Mucosa of stomach (tissue), 1 donor: ENCODE data around the gene FGD6.

Experiments used
- H3K27me3 ChIP-seq: one replicate; pipeline ENCODE4 v1.7.0; 2013; ENCODE audit warnings: mild to moderate bottlenecking, low read length; ENCODE audit not compliant: control insufficient read depth, insufficient read depth
- H3K36me3 ChIP-seq: one replicate; pipeline ENCODE4 v1.7.0; 2013; ENCODE audit warnings: low read length; ENCODE audit not compliant: control insufficient read depth, insufficient read depth
- H3K4me1 ChIP-seq: one replicate; pipeline ENCODE4 v1.7.0; 2013; ENCODE audit warnings: mild to moderate bottlenecking, low read length; ENCODE audit not compliant: control insufficient read depth, insufficient read depth
- H3K4me3 ChIP-seq: one replicate; pipeline ENCODE4 v1.7.0; 2013; ENCODE audit warnings: low read length
- H3K9ac ChIP-seq: one replicate; pipeline ENCODE4 v1.7.0; 2013; ENCODE audit warnings: mild to moderate bottlenecking, low read length, moderate library complexity
- H3K9me3 ChIP-seq: one replicate; pipeline ENCODE4 v1.7.0; 2013; ENCODE audit warnings: mild to moderate bottlenecking, low read length, moderate library complexity; ENCODE audit not compliant: control insufficient read depth
- donor health status: Pancreatic carcinoma.

The FGD6 gene

DNA sequence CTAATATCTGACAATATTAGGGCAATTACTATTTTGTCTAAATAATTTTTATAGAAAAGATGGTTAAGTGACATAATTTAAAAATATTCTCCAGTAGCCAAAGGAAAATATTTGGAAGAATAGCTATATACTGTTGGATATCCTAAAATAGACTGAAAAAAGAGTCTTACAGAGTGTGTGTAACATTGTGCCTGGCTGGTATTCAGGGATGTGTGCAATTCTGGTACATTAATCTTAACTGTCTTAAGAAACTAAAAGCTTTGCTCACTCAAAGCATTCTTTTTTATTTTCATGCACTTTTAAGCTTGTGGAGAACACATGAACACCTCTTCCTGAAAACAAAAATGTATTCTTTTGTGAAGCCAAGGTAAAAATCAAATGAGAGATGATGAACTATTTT is 133.8 kb downstream of the FGD6 start:
- no peaks in the 10 kb centered on the region for H3K36me3 ChIP-seq
- no peak overlapping the region for H3K4me3 ChIP-seq
- no peak overlapping the region for H3K9ac ChIP-seq
- H3K27me3 ChIP-seq = no peaks in the 10 kb centered on the region
- H3K4me1 ChIP-seq = no peaks in the 10 kb centered on the region
- H3K9me3 ChIP-seq = no peaks in the 10 kb centered on the region

DNA sequence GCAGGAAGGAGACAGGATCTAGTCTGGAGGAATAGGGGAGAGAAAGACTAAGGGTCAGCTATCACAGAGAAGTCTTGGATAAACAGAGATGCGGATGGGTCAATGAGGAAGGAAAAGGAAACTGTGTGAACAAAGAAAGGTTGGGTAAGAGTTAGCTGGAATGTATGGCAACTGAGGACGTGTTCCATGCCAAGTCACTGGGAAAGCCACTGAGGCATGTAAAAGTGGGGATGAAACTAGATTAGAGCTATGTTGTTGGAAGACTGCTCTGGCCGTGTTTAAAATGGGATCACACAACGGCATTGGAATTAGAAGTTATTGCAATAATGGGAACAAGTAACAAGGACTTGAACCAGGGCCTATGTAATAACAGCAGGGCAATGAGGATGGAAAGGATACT is 139.9 kb downstream of the FGD6 start:
- no peak overlapping the region for H3K4me3 ChIP-seq

DNA sequence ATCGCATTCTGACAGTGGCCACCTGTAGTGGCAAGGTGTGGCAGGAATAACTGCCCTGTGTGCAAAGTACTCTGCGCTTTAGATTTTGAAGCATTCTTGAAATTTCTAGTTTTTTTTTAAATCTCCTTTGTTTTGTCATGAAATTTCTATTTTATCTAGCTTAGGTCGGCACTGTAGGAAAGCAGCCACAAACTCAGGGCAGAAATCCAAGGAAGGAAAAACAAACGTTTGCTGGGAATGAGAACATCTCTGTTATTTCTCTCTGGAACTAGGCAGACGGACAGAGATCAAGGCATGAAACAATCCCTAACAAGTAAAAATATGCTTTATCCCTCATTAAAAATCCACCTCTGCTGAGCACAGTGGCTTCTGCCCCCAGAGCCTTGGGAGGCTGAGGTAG is 142.5 kb downstream of the FGD6 start:
- H3K4me3 ChIP-seq = no peak overlapping the region
- H3K4me1 ChIP-seq = no peaks in the 10 kb centered on the region
- H3K9me3 ChIP-seq = no peaks in the 10 kb centered on the region
- H3K27me3 ChIP-seq = no peaks in the 10 kb centered on the region
- H3K9ac ChIP-seq = no peak overlapping the region
- no peaks in the 10 kb centered on the region for H3K36me3 ChIP-seq

More for the DNA sequence above, 139.9 kb downstream of the FGD6 start:
- H3K27me3 ChIP-seq = no peaks in the 10 kb centered on the region
- no peak overlapping the region for H3K9ac ChIP-seq
- no peaks in the 10 kb centered on the region for H3K36me3 ChIP-seq
- H3K9me3 ChIP-seq = no peaks in the 10 kb centered on the region
- H3K4me1 ChIP-seq = no peaks in the 10 kb centered on the region

DNA sequence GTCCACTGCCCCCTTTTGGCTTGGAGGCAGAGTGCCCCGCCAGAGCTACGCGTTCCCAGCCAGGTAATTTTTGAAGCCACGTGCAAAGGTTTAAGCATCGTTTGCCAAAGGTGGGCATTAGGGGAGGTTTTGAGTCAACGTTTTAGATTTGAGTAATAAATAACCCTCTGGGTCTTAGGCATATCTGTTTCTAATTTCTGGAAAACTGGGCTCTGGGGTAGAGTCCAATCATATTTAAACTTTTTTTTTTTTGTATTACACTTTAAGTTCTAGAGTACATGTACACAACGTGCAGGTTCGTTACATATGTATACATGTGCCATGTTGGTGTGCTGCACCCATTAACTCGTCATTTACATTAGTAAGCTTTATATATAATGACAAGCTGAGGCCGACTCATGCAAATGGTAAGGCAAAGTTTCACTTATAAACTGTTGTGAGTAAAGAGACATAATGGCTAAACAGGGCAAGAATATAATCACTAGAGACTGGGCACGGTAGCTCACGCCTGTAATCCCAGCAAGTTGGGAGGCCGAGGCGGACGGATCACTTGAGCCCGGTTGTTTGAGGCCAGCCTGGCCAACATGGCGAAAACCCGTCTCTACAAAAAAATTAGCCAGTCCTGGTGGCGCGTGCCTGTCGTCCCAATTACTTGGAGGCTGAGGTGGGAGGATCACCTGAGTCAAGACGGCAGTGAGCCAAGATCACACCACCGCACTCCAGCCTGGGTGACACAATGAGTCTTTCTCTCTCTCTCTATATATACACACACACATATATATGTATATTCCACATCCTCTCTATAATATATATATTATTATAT is 143.4 kb downstream of the FGD6 start:
- no peaks in the 10 kb centered on the region for H3K4me1 ChIP-seq
- peak overlapping the region; percentile 97 for H3K4me3 ChIP-seq
- H3K36me3 ChIP-seq = no peaks in the 10 kb centered on the region
- H3K9ac ChIP-seq = peak overlapping the region; percentile 94
- H3K9me3 ChIP-seq = no peaks in the 10 kb centered on the region
- H3K27me3 ChIP-seq = no peaks in the 10 kb centered on the region

DNA sequence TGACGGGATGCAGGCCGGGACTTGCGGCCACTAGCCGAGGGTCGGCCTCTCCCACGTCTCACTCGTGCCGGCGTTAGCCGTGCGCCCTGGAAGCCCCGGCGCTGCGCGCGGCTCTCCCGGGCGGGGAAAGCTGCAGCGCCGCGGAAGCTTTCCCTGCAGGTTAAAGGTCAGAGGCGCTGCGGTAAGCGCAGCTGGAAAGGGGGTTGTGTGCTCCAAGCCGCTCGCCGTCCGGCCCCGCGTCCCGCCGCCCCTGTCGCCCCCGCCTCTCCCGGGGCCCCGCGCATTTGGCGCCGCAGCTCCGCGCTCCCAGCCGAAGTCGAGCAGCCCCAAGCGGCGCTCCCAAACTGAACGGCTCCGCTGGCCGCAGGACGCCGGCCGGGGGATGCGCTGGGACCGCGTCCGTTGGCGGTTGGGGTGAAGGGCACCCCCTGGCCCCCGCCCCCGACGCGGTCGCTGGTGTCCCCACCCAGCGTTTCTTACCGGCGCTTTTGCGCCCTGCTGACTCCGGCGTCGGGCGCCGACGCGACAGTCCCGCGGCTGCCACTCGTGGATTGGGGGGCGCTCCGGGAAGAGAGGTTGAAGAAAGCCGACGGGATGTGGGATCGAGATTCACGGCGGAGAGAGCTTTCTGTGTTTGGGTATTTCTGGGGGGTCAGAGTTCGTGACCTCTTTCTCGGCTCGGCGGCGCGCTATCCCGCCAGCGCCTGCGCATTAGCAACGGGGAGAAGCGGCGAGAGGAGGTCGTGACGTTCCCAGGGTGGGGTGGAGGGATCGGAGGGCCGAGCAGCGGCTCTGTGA is 144.2 kb downstream of the FGD6 start, which contains the start of gene NR2C1:
Gene NR2C1, minus strand, starts transcription at position 719 of the 798 bp plus-strand sequence. CDS start 6,234 bp downstream, outside the sequence.
- Histone ChIP-seq H3K4me3 (peak within 1 kb of the TSS; percentile 97), H3K4me1 (no peaks in the 10 kb centered on the region)

DNA sequence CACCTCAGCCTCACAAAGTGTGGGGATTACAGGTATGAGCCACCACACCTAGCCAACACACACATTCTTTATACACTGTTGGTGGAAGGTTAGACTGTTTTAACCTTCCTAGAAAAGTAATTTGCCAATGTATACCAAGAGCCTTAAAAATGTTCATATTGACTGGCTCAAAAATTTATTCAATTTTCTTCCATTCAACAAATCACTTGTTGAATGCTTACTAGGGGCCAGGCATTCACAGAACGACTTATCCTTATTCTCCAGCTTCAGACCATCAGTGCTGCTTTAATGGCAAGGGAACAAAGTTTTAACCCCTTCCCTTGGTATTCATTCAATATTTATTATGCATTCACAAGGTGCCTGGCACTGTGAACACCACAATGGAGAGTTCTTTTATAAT is 146.9 kb downstream of the FGD6 start:
- Histone ChIP-seq H3K9ac (no peak overlapping the region), H3K4me1 (no peaks in the 10 kb centered on the region), H3K4me3 (no peak overlapping the region), H3K27me3 (no peaks in the 10 kb centered on the region), H3K36me3 (no peaks in the 10 kb centered on the region), H3K9me3 (no peaks in the 10 kb centered on the region)

More for the DNA sequence above, 144.2 kb downstream of the FGD6 start, which contains the start of gene NR2C1:
- Histone ChIP-seq H3K9ac (peak within 1 kb of the TSS; percentile 94), H3K36me3 (no peaks in the 10 kb centered on the region), H3K27me3 (no peaks in the 10 kb centered on the region), H3K9me3 (no peaks in the 10 kb centered on the region)

DNA sequence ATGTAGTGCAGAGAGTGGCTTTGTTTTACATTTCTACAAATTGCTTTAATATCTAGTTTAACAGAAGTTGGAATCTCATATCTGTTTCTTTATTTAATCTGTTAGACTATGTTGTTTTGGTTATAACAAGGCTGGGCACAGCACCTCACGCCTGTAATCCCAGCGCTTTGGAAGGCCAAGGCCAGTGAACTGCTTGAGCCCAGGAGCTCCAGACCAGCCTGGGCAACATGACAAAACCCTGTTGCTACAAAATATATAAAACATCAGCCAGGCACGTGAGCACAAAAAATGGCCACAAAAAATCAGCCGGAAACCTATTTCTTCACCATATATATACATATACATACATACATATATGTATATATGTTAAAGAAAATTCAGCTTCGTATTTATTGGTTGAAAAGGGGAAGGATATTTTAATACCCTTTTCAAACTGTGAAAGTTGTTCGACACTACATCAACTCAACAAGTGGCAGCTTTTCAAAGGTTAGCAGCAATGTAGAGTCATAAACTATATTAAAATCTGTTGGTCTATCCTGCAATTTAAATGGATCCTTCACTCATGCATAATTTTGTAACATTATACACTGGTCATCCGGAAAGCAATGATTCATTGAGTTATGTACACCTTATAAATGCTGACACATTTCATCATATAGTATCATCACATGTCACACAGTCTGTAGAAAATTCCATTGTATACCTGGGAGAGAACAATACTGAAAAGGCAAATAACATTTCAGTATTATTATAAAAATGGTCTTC is 151.0 kb downstream of the FGD6 start:
- no peaks in the 10 kb centered on the region for H3K36me3 ChIP-seq

DNA sequence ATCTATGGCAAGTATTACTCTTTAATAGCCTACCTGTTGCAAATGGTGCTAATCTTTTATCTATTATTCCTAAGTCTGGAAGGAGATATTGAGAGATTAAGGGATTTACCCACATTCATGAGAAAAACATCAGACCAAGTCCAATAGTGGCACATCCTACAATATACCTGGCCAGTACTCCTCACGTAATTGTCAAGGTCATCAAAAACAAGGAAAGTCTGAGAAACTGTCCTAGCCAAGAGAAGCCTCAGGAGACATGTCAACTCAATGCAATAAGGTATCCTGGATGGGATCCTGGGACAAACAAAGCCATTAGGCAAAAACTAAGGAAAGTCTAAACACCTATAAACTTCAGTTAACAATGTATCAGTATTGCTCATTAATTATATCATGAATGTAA is 156.3 kb downstream of the FGD6 start:
- Histone ChIP-seq H3K36me3 (no peaks in the 10 kb centered on the region), H3K27me3 (no peaks in the 10 kb centered on the region)

More for the DNA sequence above, 151.0 kb downstream of the FGD6 start:
- H3K9me3 ChIP-seq = no peaks in the 10 kb centered on the region
- no peaks in the 10 kb centered on the region for H3K27me3 ChIP-seq
- no peak overlapping the region for H3K4me3 ChIP-seq
- no peak overlapping the region for H3K9ac ChIP-seq
- H3K4me1 ChIP-seq = no peaks in the 10 kb centered on the region

DNA sequence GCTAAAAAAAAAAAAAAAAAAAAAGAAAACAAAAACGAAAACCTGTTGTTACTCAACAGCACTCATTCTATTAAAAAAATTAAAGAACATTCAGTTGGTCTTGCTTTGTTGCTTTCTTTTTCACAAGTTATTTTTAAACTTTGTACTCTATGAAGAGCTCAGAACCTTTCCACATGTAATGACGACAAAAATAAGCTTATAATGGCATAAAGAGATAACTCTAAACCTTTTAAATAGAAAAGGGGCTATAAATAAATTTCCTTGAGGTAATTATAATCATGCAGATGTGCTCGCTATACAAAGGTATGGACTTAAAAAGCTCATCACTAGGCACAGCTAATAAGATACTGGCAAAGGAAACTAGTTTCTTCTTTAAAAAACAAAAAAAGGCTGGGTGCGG is 157.3 kb downstream of the FGD6 start:
- no peak overlapping the region for H3K4me3 ChIP-seq
- H3K36me3 ChIP-seq = no peaks in the 10 kb centered on the region
- no peak overlapping the region for H3K9ac ChIP-seq
- no peaks in the 10 kb centered on the region for H3K27me3 ChIP-seq
- no peaks in the 10 kb centered on the region for H3K9me3 ChIP-seq
- no peaks in the 10 kb centered on the region for H3K4me1 ChIP-seq

More for the DNA sequence above, 156.3 kb downstream of the FGD6 start:
- Histone ChIP-seq H3K4me1 (no peaks in the 10 kb centered on the region), H3K9ac (no peak overlapping the region), H3K4me3 (no peak overlapping the region), H3K9me3 (no peaks in the 10 kb centered on the region)

DNA sequence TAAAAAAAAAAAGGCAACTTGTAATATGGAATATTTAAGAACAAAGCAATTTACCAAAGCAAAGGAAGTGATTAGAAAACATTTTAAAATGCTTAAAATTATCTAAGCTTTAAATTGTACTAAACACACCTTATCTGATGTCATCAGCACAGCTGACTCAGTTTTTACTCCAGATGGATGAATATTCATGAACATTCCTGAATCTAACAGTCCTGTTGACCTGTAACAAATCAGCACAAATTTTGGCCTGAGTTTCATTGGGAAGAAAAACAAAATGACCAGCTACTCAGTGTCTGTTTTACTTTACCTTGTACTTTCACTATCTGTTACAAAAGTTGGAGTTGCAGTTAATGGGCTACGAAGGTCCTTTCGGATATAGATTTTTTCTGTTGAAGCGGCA is 159.8 kb downstream of the FGD6 start:
- no peak overlapping the region for H3K4me3 ChIP-seq
- no peaks in the 10 kb centered on the region for H3K9me3 ChIP-seq
- H3K9ac ChIP-seq = no peak overlapping the region
- H3K4me1 ChIP-seq = no peaks in the 10 kb centered on the region
- no peaks in the 10 kb centered on the region for H3K27me3 ChIP-seq
- no peaks in the 10 kb centered on the region for H3K36me3 ChIP-seq

DNA sequence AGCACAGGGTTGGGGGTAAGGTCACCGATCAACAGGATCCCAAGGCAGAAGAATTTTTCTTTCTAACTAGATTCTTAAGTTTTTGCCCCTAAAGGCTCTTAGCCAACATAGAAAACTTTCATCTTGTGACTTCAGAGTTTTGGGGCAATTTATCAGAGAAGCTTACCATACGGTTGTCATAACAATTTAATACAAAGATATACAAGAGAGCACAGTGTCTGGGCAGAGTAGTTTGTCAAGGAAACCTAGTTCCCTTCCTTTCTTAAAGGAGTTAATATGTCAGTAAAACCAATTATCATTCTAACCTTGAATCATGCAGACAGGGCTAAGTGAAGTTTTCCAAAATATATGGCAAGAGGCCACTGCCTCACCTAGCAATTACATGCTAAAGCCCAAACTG is 162.2 kb downstream of the FGD6 start:
- Histone ChIP-seq H3K27me3 (no peaks in the 10 kb centered on the region), H3K9me3 (no peaks in the 10 kb centered on the region), H3K9ac (no peak overlapping the region), H3K36me3 (no peaks in the 10 kb centered on the region), H3K4me3 (no peak overlapping the region), H3K4me1 (no peaks in the 10 kb centered on the region)
